Stimulated activated naive CD4-positive, alpha-beta T cell treated with Interleukin-2 at 50 U/mL for 16 hours (primary cell): ENCODE results near the gene SLC6A9.

Source experiments
- DNase-seq: peaks from one replicate; lab custom pipeline; 2025; lab: John Stamatoyannopoulos, UW

The SLC6A9 gene

DNA sequence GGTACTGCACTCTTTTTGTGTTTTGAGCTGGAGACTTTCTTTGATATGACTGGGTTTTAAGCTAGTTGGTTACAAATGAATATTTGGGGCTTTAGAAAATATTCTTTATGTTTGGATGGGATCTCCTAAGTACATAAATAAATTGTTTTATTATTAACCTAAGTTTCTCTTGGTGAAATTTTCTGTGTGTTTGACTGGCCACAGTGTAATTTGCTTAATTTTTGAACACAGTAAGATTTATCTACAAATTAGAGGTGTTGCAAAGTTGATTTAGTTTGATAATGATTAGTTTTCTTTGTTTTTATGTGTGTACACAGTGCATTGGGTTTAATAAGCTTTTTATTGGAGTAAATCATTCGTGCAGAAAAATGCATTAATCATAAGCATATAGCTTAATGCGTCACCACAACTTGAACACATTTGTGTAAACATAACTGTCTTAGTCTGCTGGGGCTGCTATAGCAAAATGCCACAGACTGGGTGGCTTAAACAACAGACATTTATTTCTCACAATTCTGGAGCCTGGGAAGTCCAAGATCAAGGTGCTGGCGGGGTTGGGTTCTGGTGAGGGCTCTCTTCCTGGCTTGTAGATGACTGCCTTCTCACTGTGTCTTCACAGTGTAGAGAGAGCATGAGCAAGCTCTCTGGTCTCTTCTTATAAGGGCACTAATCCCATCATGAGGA is 17.4 kb upstream of the SLC6A9 start:
- no peak for DNase-seq

- no peak for DNase-seq
These were observed 15.9 kb upstream of the SLC6A9 start for GRCh38 chr1:44047131-44047530.

GRCh38 chr1:44045064-44045463 is 13.8 kb upstream of the SLC6A9 start:
- DNase-seq, result no peak

DNA sequence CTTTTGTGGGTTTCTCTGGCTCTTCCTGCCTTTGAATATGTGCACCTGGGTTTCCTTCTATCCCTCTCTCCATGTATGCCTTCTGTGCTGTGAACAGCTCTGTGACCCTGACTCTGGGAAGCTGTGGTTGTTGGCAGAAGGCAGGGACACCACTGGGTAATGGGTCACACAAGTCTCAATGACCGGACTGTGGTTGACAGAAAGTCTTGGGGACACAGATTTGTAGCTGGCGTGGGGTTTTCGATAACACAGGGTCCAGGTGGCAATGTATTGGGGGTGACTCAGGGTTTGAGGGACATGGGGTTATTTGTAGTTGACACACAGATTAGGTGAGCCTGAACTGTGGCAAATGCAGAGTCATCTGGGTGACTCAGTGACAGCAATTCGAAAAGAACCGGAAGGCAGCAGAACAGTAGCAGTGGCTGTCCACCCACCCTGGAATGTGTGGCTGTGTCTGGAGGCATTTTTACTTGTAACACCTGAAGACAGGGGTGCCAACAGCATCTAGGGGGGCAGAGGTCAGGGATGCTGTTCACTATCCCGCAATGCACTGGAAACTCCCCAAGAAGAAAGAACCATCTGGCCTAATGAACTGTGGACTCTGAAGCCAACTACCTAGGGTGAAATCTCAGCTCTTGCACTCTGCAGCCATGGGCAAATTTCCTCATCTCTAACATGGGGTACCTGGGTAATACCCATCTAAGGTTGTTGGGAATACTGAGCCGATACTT is 13.0 kb upstream of the SLC6A9 start:
- no peak for DNase-seq

DNA sequence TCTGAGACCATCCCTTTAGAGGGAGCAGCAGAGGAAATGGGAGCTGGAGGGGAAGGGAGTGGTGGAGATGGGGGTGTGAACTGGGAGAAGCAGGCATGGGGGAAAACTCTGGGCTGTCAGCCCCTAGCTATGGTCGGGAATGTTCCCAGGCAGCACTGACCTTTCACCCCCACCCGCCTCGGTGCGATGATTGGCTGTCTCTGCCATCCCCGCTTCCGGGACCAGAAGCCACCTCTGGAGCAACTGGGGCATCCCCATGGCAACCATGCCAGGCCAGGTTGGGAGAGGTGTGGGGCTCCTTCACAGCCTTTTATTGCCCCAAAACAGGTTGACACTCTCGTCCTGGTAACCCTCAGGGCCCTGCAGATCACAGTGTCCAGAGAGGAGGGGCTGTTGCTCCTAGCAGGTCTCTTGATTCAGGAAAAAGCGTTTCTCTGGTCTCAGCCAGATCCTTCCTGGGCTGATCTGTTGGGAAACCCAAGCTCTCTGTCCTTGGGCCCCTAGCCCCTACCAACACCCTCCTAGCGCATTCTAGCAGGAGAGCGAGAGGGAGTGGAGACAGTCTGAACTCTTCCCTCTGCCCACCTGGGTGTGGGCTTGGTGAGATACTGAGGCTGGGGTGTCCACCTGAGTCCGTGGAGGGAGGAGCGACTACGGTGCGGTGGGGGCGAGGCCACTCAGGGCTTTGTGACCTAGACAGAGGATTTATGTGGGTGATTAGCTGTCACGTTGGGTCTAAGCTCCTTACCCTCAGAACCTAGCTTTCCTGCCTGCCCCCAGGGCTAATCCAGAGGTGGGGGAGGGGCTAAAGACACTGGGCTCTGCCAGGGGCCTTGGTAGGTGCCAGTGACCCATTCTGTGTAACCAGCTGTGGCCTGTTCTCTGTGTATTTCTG is 12.2 kb upstream of the SLC6A9 start:
- DNase-seq, result no peak

- DNase-seq, result no peak
These were observed 9.6 kb upstream of the SLC6A9 start for GRCh38 chr1:44040846-44041245.

GRCh38 chr1:44040418-44040817 is 9.2 kb upstream of the SLC6A9 start:
- no peak for DNase-seq

DNA sequence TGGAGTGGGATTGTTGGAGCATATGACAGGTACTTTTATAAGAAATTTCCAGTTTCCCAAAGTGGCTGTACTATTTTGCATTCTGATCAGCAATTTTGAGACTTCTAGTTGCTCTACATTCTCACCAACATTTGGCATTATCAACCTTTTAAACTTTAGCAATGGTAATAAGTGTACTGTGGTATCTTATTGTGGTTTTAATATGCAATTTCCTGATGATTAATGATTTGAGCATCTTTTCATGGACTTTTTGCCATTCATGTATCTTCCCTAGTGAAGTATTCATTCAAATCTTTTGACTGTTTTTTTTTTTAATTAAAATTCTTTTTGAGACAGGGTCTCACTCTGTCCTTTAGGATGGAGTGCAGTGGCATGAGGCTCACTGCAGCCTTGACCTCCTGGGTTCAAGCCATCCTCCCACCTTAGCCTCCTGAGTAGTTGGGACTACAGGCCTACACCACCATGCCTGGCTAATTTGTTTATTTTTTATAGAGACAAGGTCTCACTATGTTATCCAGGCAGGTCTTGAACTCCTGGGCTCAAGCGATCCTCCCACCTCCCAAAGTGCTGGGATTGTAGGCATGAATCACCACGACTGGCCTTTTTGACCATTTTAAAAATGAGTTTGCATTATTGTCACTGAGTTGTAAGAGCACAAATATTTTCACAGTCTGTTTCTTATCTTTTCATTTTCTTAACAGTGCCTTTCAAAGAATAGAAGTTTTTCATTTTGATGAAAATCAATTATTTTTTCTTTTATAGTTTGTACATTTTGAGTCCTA is 7.8 kb upstream of the SLC6A9 start:
- DNase-seq, result no peak

DNA sequence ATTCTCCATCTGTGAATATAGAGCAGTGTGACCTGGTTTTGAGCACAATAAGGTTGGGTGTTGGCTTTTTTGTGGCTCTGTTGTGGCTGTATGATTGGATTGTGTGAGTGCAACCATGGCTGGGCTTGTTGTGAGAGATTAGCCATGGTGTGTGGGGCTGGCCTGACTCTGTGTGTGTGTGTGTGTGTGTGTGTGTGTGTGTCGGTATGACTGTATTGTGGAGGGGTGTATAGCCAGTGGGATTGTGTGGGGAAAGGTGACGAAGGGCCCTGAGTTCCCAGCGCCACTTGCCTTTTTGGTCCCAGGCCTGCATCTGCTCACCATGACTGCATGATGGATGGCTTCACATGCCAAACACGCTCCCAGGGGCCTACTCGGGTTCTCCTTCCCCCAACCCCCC is 5.9 kb upstream of the SLC6A9 start:
- DNase-seq, result no peak

- DNase-seq, result peak; percentile 65
These were observed 5.3 kb upstream of the SLC6A9 start for GRCh38 chr1:44036409-44037139.

GRCh38 chr1:44035726-44036408 is 4.6 kb upstream of the SLC6A9 start:
- no peak for DNase-seq

GRCh38 chr1:44034976-44035716 is 3.9 kb upstream of the SLC6A9 start:
- DNase-seq, result no peak

GRCh38 chr1:44034423-44034822 is 3.2 kb upstream of the SLC6A9 start:
- no peak for DNase-seq

GRCh38 chr1:44033756-44034155 is 2.5 kb upstream of the SLC6A9 start:
- no peak for DNase-seq

GRCh38 chr1:44033041-44033575 is 1.8 kb upstream of the SLC6A9 start:
- DNase-seq, result no peak

GRCh38 chr1:44032170-44032790 is 1.0 kb upstream of the SLC6A9 start:
- no peak for DNase-seq

- DNase-seq, result peak; percentile 56
These were observed 534 bp downstream of the SLC6A9 start for GRCh38 chr1:44030605-44031251.

GRCh38 chr1:44029911-44030604 is 1.2 kb downstream of the SLC6A9 start:
- peak; percentile 92 for DNase-seq
